ENCODE data around the gene DLL1.

DLL1 gene

DNA sequence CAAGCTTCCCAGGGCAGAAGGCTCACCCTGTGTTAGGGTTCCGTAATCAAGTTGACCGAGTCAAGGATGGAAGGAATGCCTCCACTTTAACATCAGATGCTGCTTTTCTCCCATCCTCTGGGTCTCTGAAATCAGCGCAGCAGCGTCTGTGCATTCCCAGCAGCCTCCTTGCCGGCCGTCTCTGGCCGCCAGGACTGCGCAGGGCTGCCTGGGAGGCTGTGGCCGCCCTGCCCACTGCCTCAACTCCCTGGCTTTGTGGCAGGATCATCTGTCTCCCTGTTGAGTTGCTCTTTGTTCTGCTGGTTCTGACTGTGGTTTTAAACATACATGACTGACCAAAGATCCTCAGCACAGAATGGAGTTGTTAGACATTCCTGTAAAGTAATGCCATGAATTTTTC is 56.5 kb downstream of the DLL1 start:
- no peak overlapping the region for H3K4me3 ChIP-seq (ENCODE audit: low read depth, low read length)

DNA sequence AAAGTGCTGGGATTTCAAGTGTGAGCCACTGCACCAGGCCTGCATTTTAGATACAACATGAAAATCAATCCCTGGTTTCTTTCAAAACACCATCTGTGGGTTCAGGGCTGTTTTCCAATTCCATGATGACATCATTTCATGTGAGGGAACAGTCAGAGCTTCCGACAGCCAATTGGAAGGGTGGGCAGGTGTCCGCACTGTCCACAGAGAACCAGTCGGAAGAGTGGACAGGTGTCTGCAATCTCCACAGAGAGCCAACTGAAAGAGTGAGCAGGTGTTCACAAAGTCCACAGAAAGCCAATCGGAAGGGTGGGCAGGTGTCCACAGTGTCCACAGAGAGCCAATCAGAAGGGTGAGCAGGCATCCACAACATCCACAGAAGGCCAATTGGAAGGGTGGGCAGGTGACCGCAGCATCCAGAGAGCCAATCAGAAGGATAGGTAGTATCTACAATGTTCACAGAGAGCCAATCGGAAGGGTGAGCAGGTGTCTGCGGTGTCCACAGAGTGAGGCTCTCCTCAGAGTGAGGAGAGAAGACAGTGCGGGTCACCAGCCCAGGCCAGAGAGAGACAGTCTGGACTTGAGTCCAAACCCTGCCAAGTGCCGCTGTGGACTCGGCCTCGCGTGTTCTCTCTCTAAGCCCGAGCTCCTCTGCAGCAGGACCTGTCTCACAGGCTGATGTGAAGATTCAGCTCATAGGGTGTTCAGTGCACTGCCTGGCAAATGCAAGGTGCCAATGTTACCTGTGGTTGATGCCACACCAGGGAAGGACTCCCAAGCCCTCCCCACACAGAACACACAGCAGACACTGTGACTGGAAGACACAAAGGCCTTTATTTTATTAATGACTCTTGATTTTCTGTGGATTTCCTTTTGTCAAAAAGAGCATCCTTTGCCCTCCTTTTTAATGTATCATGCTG is 57.3 kb downstream of the DLL1 start:
- no peak overlapping the region for H3K4me3 ChIP-seq (ENCODE audit: low read depth, low read length)

Measured in iPS-11a (cell line).